Nephron progenitor cell (in vitro differentiated cells): ENCODE measurements around the gene TTC23L.
A peak's percentile ranks its signal among the peaks of the same experiment; 100 is the strongest.

Experiments
- DNase-seq: peaks from one replicate; pipeline ENCODE4 v3.0.0; 2021
- H3K27ac Mint-ChIP-seq: 2 replicates; pipeline ENCODE4 v1.8.0; 2021; ENCODE audit warnings: mild to moderate bottlenecking, moderate library complexity, mixed read lengths
- H3K27me3 Mint-ChIP-seq: 2 replicates; pipeline ENCODE4 v1.8.0; 2021; ENCODE audit warnings: mild to moderate bottlenecking, low read depth, mixed read lengths; ENCODE audit not compliant: poor library complexity
- H3K36me3 Mint-ChIP-seq: 2 replicates; pipeline ENCODE4 v1.8.0; 2021; ENCODE audit warnings: low read depth, mixed read lengths
- H3K4me1 Mint-ChIP-seq: 2 replicates; pipeline ENCODE4 v1.8.0; 2021; ENCODE audit warnings: mixed read lengths
- H3K4me3 Mint-ChIP-seq: 2 replicates; pipeline ENCODE4 v1.8.0; 2021; ENCODE audit warnings: mild to moderate bottlenecking, moderate library complexity, mixed read lengths
- H3K9me3 Mint-ChIP-seq: 2 replicates; pipeline ENCODE4 v1.8.0; 2021; ENCODE audit warnings: mild to moderate bottlenecking, moderate library complexity, mixed read lengths
- TF ChIP-seq, protein P1 (sequence below): fragments of 200-600 bp; sonication (generic); IDR thresholded peaks from 2 replicates; pipeline ENCODE4 v1.5.0; 2021; ENCODE audit warnings: antibody characterized with exemption

Gene TTC23L

DNA sequence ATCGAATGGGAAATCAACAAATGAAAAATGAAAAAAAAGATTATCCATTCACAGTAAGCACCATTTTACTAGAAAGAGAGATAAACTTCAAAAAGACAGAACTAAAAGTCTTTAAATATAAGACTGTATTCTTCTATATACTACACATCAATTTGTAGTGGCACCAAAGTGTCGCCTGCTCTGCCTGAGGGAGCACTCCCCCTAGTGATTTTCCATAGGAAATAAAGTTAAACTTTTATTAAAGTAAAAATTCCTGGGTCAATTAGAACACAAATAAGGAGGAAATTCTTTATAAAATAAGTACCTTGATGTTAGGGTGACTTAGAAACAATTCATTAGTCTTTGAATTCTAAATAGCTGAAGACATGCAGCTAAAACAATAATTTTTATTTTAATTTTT is 66.6 kb downstream of the TTC23L start:
- TF ChIP-seq, protein P1, sequence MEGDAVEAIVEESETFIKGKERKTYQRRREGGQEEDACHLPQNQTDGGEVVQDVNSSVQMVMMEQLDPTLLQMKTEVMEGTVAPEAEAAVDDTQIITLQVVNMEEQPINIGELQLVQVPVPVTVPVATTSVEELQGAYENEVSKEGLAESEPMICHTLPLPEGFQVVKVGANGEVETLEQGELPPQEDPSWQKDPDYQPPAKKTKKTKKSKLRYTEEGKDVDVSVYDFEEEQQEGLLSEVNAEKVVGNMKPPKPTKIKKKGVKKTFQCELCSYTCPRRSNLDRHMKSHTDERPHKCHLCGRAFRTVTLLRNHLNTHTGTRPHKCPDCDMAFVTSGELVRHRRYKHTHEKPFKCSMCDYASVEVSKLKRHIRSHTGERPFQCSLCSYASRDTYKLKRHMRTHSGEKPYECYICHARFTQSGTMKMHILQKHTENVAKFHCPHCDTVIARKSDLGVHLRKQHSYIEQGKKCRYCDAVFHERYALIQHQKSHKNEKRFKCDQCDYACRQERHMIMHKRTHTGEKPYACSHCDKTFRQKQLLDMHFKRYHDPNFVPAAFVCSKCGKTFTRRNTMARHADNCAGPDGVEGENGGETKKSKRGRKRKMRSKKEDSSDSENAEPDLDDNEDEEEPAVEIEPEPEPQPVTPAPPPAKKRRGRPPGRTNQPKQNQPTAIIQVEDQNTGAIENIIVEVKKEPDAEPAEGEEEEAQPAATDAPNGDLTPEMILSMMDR, result peak; percentile 35
- H3K27me3 Mint-ChIP-seq, result no peaks in the 10 kb centered on the region
- H3K4me3 Mint-ChIP-seq, result no peak overlapping the region
- H3K36me3 Mint-ChIP-seq, result peaks cover 38% of the 10 kb centered on the region
- no peak for DNase-seq
- no peaks in the 10 kb centered on the region for H3K9me3 Mint-ChIP-seq
- H3K27ac Mint-ChIP-seq, result no peak overlapping the region
- H3K4me1 Mint-ChIP-seq, result no peaks in the 10 kb centered on the region

DNA sequence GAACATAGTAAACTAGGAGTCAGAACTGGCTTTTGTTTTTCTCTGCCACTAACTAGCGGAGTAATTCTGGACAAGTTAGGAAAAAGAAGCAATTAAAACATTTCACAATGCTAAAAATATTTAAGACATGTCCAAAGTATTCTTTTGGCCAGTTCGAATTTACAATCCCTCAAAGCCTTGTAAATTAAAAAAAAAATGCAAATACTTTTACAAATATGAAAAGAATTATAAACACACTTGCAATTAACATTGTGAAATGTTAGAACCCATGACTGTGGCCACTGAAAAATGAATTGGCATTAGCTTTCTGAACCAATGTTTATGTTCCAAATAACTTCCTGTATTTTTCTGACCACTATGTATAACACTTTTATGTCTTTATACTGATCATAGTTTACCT is 74.1 kb downstream of the TTC23L start:
- Mint-ChIP-seq H3K27me3 (no peaks in the 10 kb centered on the region), H3K4me1 (peaks cover 33% of the 10 kb centered on the region), H3K4me3 (no peak overlapping the region), H3K36me3 (peaks cover 42% of the 10 kb centered on the region), H3K27ac (no peak overlapping the region), H3K9me3 (no peaks in the 10 kb centered on the region)
- TF ChIP-seq, protein P1, result no peak
- DNase-seq, result no peak

DNA sequence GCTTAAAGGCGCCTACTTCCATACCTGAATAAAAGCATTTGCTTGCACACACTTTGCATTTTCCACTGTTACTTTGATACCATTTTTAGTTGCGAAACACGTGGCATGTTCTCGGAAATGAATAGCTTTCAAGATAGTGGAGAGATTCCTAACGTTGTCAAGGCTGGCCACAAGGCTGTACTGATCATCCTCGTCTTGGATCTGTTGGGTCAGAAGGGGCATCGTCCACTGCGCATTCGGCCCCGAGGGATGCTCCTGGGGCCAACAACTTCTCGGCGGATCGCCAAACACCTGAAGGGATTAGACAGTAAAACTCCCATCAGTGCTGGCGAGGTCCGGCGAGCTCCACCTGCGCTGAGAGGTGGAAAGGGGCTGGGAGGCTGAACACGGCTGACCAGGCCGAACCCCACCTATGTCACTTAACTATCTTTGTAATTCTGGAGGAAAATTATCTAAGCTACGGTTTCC is 75.7 kb downstream of the TTC23L start:
- DNase-seq, result peak; percentile 40
- Mint-ChIP-seq H3K4me1 (peaks cover 33% of the 10 kb centered on the region), H3K9me3 (no peaks in the 10 kb centered on the region), H3K36me3 (peaks cover 33% of the 10 kb centered on the region), H3K27me3 (no peaks in the 10 kb centered on the region), H3K27ac (no peak overlapping the region), H3K4me3 (no peak overlapping the region)
- TF ChIP-seq, protein P1, result no peak

DNA sequence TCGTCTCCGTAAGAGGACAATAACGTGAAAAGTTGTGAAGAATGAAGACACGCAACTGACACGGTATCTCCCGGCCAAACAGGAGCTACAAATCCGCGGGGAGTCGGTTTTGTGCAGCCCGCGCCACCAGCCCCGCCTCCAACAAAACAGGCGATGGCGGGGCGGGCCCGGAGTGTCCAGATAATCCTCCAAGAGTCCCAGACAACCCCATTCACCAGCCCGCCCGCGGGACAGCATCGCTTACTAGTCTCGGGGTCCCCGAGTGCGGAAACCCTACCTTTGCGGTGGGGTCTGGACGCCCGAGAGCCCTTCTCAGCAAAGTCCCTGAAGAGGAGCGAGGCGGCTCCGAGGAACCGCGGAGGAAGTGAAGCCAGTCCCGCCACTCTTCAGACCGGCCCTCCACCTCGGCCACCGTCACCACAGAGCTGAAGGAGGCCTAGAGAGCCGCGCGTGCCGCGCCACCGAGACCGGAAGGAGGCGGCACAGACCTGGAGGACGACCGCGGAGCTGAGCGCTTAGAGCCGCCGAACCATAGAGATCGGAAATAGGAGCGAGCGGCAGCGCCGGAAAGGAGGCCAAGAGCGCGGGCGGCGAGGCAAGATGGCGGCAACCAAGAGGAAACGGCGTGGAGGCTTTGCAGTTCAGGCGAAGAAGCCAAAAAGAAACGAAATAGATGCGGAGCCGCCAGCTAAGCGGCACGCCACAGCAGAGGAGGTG is 76.3 kb downstream of the TTC23L start, which contains the start of the genes BRIX1 and RAD1:
Gene BRIX1, plus strand, starts transcription at position 573 of the 717 bp plus-strand sequence. Its CDS starts 28 bp downstream, at position 601.
Gene RAD1, minus strand, starts transcription at position 366 of the 717 bp plus-strand sequence. CDS start 612 bp downstream, outside the sequence.
- Mint-ChIP-seq H3K4me3 (no peak within 1 kb of the TSS), H3K9me3 (no peaks in the 10 kb centered on the region), H3K36me3 (peaks cover 33% of the 10 kb centered on the region), H3K27ac (peak within 1 kb of the TSS; percentile 50), H3K4me1 (peaks cover 33% of the 10 kb centered on the region), H3K27me3 (no peaks in the 10 kb centered on the region)
- TF ChIP-seq, protein P1, result no peak
- peak; percentile 92 for DNase-seq

DNA sequence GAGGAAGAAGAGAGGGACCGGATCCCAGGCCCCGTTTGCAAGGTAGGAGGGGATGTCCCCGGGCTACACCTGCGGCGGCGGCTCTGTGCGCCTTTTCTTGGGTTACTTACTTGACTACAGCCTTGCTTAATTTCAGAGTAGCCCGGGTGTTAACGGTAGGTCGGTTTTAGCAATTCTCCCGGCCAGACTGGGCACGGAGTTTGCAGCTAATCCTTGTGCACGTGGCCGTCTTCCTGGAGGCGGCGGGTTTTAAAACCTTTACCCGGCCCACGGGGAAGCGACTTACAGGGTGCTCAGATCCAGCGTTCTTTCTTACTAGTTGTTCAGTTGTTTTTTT is 76.9 kb downstream of the TTC23L start:
- H3K9me3 Mint-ChIP-seq, result no peaks in the 10 kb centered on the region

More for the DNA sequence above, 76.9 kb downstream of the TTC23L start:
- no peaks in the 10 kb centered on the region for H3K27me3 Mint-ChIP-seq
- no peak overlapping the region for H3K27ac Mint-ChIP-seq
- no peak overlapping the region for H3K4me3 Mint-ChIP-seq
- H3K4me1 Mint-ChIP-seq, result peaks cover 33% of the 10 kb centered on the region
- peaks cover 36% of the 10 kb centered on the region for H3K36me3 Mint-ChIP-seq
- TF ChIP-seq, protein P1, result no peak
- no peak for DNase-seq
